Choroid plexus epithelial cell (primary cell): ENCODE data around the gene TAS2R40.
"Not testable (repeated sequence)": the region's sequence is repeated elsewhere in the genome, so short reads cannot be mapped to it uniquely, and the experiment has no call there.

Experiments used
- DNase-seq: peaks from one replicate; pipeline ENCODE4 v3.0.0-alpha.2; 2010; ENCODE audit warnings: low read depth
- H3K4me3 ChIP-seq: 2 replicates; pipeline ENCODE4 v1.5.1; 2011; ENCODE audit warnings: low read depth, mild to moderate bottlenecking, control low read depth, low read length, moderate library complexity
- TF ChIP-seq, protein P1 (sequence below): conservative IDR thresholded peaks from 2 replicates; pipeline ENCODE4 v1.5.1; 2011; ENCODE audit warnings: low read depth, mild to moderate bottlenecking, control low read depth, inconsistent platforms, low read length, moderate library complexity

Gene TAS2R40

DNA sequence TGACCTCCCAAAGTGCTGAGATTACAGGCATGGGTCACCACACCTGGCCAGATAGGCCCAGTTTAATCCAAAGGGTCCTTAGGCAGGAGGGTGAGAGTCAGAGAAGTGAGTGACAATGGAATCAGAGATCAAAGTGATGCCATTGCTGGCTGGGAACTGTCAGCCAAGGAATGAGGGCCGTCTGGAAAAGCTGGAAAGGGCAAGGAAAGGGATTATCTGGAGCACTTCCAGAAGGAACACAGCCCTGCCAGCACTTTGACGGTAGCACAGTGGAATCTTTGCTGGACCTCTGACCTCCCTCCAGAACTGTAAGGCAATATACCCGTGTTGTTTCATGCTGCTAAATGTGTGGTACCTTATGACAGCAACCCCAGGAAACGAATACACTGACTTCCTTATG is 11.3 kb upstream of the TAS2R40 start:
- no peak overlapping the region for H3K4me3 ChIP-seq
- no peak for DNase-seq
- TF ChIP-seq, protein P1, sequence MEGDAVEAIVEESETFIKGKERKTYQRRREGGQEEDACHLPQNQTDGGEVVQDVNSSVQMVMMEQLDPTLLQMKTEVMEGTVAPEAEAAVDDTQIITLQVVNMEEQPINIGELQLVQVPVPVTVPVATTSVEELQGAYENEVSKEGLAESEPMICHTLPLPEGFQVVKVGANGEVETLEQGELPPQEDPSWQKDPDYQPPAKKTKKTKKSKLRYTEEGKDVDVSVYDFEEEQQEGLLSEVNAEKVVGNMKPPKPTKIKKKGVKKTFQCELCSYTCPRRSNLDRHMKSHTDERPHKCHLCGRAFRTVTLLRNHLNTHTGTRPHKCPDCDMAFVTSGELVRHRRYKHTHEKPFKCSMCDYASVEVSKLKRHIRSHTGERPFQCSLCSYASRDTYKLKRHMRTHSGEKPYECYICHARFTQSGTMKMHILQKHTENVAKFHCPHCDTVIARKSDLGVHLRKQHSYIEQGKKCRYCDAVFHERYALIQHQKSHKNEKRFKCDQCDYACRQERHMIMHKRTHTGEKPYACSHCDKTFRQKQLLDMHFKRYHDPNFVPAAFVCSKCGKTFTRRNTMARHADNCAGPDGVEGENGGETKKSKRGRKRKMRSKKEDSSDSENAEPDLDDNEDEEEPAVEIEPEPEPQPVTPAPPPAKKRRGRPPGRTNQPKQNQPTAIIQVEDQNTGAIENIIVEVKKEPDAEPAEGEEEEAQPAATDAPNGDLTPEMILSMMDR: no peak

DNA sequence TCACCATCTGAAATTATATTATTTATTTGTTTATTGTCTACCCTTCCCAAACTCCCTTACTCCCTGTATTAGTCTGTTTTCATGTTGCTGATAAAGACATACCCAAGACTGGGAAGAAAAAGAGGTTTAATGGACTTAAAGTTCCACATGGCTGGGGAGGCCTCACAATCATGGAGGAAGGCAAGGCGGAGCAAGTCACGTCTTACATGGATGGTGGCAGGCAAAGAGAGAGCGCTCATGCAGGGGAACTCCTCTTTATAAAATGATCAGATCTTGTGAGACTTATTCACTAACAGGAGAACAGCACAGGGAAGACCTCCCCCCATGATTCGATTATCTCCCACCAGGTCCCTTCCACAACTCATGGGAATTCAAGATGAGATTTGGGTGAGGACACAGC is 8.4 kb upstream of the TAS2R40 start:
- not testable (repeated sequence) for DNase-seq, H3K4me3 ChIP-seq

DNA sequence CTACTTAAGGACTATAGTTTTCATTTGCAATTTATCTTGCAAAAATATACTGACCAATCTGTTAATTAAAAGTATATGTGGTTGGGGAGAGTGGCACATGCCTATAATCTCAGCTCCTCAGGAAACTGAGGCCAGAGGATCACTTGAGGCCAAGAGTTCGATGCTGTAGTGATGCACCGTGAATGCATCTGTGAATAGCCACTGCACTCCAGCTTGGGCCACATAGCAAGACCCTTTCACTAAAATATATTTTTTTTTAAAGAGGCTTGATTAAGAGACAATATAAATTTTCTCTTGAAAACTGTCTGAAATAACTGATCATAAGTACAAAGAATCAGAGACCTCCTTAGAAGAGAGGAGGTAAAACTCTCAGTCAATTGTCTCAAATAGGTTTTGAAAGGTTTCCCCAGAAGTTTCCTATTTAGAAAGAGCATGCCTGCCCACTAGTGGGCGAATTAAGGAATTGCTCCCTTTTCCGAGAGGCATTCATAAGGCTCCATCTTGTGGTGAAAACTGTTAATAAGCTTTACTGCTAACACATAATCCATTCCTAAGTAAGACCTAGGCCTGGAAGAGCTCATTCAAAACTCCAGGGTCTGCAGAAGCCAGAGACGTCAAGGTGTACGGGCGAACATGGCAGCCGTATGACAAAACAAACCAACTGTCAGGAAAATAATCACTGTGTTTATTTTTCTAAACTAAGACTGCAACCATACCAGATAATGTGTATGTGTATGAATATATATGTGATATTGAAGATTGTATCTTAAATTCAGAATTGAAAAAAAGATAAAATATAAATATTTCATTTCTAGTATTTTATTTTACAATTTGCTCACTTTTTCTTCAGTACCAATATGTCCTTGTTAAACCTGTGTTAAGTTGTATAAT is 6.8 kb upstream of the TAS2R40 start:
- no peak overlapping the region for H3K4me3 ChIP-seq
- TF ChIP-seq, protein P1: peak; percentile 100
- peak; percentile 93 for DNase-seq

DNA sequence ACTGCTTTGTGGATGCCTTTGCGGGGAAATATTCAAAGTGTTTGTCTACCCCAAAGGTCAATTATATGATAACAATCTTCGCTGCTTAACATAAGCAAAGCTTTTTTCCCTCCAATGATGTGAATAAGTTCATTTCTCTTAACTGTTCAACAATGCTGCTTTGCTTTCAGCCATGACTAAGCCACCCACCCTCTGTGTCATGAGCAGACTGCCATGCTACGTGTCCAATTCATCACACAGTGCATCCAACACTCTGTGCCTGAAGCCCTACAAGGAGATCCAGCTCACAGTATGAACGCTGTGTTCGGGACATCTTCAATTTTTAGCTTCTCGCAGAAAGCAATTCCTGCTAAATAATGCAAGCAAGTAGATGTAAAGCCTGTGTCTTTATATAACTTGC is 5.7 kb upstream of the TAS2R40 start:
- no peak overlapping the region for H3K4me3 ChIP-seq
- TF ChIP-seq, protein P1: no peak
- DNase-seq: peak; percentile 46

DNA sequence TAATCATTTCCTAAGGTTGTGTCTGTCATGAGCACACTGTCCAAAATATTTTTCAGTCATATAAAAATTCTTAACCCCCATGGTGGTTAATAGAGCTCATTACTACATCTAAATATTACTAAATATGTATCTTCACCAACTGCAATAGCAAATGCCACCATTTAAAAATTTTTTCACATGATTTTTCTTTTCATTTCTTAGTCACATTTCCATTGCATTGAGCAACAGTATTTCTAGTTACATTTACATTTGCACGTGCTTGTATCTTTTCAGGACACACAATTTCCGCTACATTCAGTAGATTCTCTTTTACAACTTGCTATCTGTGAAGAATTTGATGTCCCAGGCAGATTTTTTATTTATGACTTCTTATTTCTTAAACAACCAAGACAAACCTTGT is 5.2 kb upstream of the TAS2R40 start:
- no peak overlapping the region for H3K4me3 ChIP-seq
- DNase-seq: no peak
- TF ChIP-seq, protein P1: no peak

DNA sequence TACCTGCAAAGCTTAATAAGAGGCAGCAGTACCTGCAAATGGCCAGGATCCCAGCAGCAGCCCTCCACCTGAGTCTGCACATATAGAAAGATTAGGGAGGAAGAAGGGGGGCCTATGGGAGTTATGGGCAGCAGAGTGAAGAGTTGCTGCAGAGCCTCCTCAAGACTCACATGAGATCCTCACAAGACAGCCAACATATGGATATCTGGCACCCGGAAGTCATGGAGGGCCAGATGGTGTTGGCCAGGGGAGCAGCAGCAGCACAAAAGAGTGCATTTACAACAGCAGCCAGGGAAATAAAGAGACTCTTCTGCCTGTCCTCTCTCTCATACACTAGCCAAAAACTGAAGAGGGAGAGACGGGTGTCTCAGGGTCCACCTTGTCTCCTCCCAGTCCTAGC is 4.0 kb upstream of the TAS2R40 start:
- H3K4me3 ChIP-seq: no peak overlapping the region
- no peak for DNase-seq
- TF ChIP-seq, protein P1: no peak

DNA sequence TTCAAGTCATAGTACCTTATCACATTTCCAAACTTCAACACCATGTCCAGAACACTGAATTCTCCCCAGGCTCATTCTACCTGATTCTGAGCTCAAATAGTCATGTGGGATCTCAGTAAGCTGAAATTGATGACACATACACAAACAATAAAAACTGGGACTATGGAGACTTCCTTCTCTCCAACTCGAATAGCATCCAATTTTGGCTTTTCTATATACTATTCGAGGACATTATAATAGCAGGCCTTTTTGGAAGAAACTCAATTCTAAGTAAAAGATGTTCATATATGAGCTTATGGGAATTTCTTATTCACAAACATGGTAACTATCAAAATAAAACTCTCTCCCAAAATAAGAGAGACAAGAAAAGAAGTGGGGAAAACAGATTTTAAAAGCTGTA is 551 bp upstream of the TAS2R40 start:
- H3K4me3 ChIP-seq: no peak overlapping the region
- no peak for DNase-seq
- TF ChIP-seq, protein P1: no peak
